ENCODE results near the gene ZSCAN9. TPM values are rescaled to one million over a fixed set of nuclear protein-coding genes. Genes with fewer than 3 reads are reported as not detected.
A peak's percentile ranks its signal among the peaks of the same experiment; 100 is the strongest.

Gene ZSCAN9
- total and polyA plus RNA-seq, 9 of the 15 experiments (the other 6 are each of a cell fraction or from before 2014, with no cell fraction given): 18.8 to 48.9 (median 28.7) TPM

DNA sequence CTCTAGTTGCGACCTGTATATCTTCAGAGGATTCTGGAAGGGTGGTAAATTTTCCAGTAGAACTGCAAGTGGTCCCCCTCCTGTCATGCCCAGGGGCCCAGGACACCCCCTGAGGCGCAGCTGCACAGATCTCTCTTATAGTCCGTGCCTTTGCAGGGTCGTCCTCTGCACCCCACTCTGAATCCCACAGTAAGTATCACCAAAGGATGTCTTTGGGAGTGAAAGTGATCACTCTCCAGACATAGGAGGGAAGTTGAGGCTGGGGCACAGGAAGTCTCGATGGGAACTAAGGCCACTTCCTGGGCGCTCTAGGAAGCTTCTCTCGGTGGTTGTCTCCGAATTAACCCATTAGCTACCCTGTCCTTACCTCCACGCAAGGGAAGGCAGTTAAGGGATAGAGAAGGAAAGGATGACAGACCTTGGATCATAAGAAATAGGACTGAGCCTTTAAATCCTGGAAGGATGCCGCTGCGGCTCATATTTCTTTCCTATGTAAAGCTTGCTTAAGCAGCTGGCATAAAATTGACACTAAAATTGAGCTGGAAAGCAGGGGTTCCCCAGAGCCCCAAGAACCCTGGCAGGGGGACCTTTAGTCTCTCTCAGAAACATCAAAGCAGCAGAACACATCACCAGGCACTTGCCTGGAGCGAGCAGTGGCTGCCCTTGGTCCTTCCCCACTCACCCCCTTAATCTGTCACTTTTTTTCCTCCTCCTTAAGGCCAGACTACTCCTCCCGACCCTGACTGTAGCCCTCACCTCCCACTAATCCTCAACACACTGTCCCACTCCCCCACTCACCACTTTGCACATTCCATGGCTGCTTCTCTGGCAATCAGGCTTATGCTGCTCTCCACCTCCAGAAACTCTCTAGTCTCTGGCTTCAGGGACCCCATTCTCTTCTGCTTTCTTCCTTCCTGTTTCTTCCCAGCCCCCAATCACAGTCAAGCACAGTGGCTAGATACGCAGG, 27.2 kb downstream of the ZSCAN9 start, which contains the start of gene ZKSCAN4 (continued):
- no peak for TF ChIP-seq ZNF766 (CRISPR knock-in tag; conservative IDR thresholded peaks at IDR 0.05)
- TF ChIP-seq GATAD2B (IDR thresholded peaks at IDR 0.05; ENCODE audit: borderline replicate concordance): peak; percentile 68; the same call in 1 of the 2 replicates
- peak; percentile 73 for TF ChIP-seq EP400 (IDR thresholded peaks at IDR 0.05)
- no peak for TF ChIP-seq NFYB (IDR thresholded peaks at IDR 0.05; ENCODE audit: extremely low read depth, insufficient read length)
- peak in 1 of 2 experiments; percentile 92; a peak in 2 of 4 replicates for TF ChIP-seq KDM4B (IDR thresholded peaks at IDR 0.05; ENCODE audit: borderline replicate concordance in 2 of 2, low read depth in 1 of 2)
- TF ChIP-seq KLF6 (CRISPR knock-in tag; IDR thresholded peaks at IDR 0.05; ENCODE audit: borderline replicate concordance): peak; percentile 66; the same call in 1 of the 2 replicates
- no peak for TF ChIP-seq SREBF2 (CRISPR knock-in tag; IDR thresholded peaks at IDR 0.05)
- no peak for TF ChIP-seq MECOM (CRISPR knock-in tag; IDR thresholded peaks at IDR 0.05)
- peak; percentile 56 for TF ChIP-seq VEZF1 (CRISPR knock-in tag; IDR thresholded peaks at IDR 0.05)
- no peak for TF ChIP-seq ZNF586 (CRISPR knock-in tag; conservative IDR thresholded peaks at IDR 0.05)
- no peak for TF ChIP-seq ZNF224 (CRISPR knock-in tag; IDR thresholded peaks at IDR 0.05)
- peak; percentile 10; the same call in 1 of the 2 replicates for TF ChIP-seq L3MBTL2 (IDR thresholded peaks at IDR 0.05)
- TF ChIP-seq NKRF (IDR thresholded peaks at IDR 0.05; ENCODE audit: borderline replicate concordance): peak; percentile 63
- TF ChIP-seq TRIM25 (IDR thresholded peaks at IDR 0.05; ENCODE audit: borderline replicate concordance): 0 out of 2 replicates have a peak, but pooled peaks have one; percentile 35
- TF ChIP-seq IFI16 (CRISPR knock-in tag; IDR thresholded peaks at IDR 0.05): peak; percentile 25; the same call in 1 of the 2 replicates
- TF ChIP-seq TCF7L2 (IDR thresholded peaks at IDR 0.05; ENCODE audit: low read depth, low read length): no peak
- no peak for TF ChIP-seq PATZ1 (CRISPR knock-in tag; IDR thresholded peaks at IDR 0.05; ENCODE audit: borderline replicate concordance)
- no peak for TF ChIP-seq CEBPB (tag; IDR thresholded peaks at IDR 0.05)

Measured in K562 (cell line).